OCI-LY7 (cell line): ENCODE measurements around the gene PDS5A. TPM values are rescaled to one million over a fixed set of nuclear protein-coding genes. Genes with fewer than 3 reads are reported as not detected.

Source experiments
- BruUV-seq: library from RNA; stranded (reverse); fragments of 400-500 nt; replicated peaks from 2 replicates; lab custom pipeline; 2021; lab: Mats Ljungman, UMichigan
- CTCF ChIA-PET: fragments of 300-600 bp; sonication (Branson Sonifier 250); formaldehyde crosslinking; loops from one replicate; lab custom pipeline; 2022; ENCODE audit warnings: antibody characterized with exemption; ENCODE audit not compliant: unreplicated experiment; lab: Charles Lee
- POLR2A ChIA-PET: fragments of 300-600 bp; sonication (Branson Sonifier 250); formaldehyde crosslinking; loops from one replicate; lab custom pipeline; 2022; ENCODE audit warnings: antibody characterized with exemption; lab: Charles Lee
- DNase-seq: peaks from one replicate; pipeline ENCODE4 v3.0.0-alpha.2; 2015; ENCODE audit warnings: low spot score
- H2AFZ ChIP-seq: fragments of 200-600 bp; sonication (generic), shearing (Covaris generic); 2 replicates; pipeline ENCODE4 v1.6.1; 2014; ENCODE audit warnings: mild to moderate bottlenecking, antibody characterized with exemption, low read length, moderate library complexity
- H3K27ac ChIP-seq: fragments of 200-600 bp; sonication (generic); 2 replicates; pipeline ENCODE4 v1.5.1; 2014; ENCODE audit warnings: mixed run types, low read depth, mild to moderate bottlenecking, moderate library complexity, low read length, inconsistent platforms; ENCODE audit not compliant: poor library complexity, severe bottlenecking
- H3K36me3 ChIP-seq: fragments of 200-600 bp; sonication (generic); 2 replicates; pipeline ENCODE4 v1.6.1; 2014; ENCODE audit warnings: mild to moderate bottlenecking, antibody characterized with exemption, low read length, moderate library complexity, mixed read lengths; ENCODE audit not compliant: insufficient read depth
- H3K4me1 ChIP-seq: fragments of 200-600 bp; sonication (generic); 2 replicates; pipeline ENCODE4 v1.5.1; 2014; ENCODE audit warnings: mild to moderate bottlenecking, low read length; ENCODE audit not compliant: insufficient read depth, poor library complexity, severe bottlenecking
- H3K4me2 ChIP-seq: fragments of 200-600 bp; sonication (generic); 2 replicates; pipeline ENCODE4 v1.6.1; 2014; ENCODE audit warnings: mild to moderate bottlenecking, low read length
- H3K4me3 ChIP-seq: fragments of 200-600 bp; sonication (generic); 2 replicates; pipeline ENCODE4 v1.5.1; 2014; ENCODE audit warnings: mild to moderate bottlenecking, low read depth, low read length; ENCODE audit not compliant: poor library complexity, severe bottlenecking
- H3K79me2 ChIP-seq: fragments of 200-600 bp; sonication (generic); 2 replicates; pipeline ENCODE4 v1.6.1; 2016; ENCODE audit warnings: low read depth, mild to moderate bottlenecking, low read length, moderate library complexity, mixed read lengths; ENCODE audit not compliant: insufficient read depth
- H3K9me2 ChIP-seq: fragments of 200-600 bp; sonication (generic); 2 replicates; pipeline ENCODE4 v1.6.1; 2016; ENCODE audit warnings: mild to moderate bottlenecking, low read length, mixed read lengths; ENCODE audit not compliant: insufficient read depth
- H3K9me3 ChIP-seq: fragments of 200-600 bp; sonication (generic); 2 replicates; pipeline ENCODE4 v1.6.1; 2014; ENCODE audit warnings: mild to moderate bottlenecking, mixed run types, low read length, mixed read lengths
- H4K20me1 ChIP-seq: fragments of 200-600 bp; sonication (generic); 2 replicates; pipeline ENCODE4 v1.6.1; 2014; ENCODE audit warnings: mild to moderate bottlenecking, antibody characterized with exemption, low read length, moderate library complexity, mixed read lengths; ENCODE audit not compliant: insufficient read depth
- CTCF ChIP-seq: fragments of 200-600 bp; sonication (generic); conservative IDR thresholded peaks from 2 replicates; pipeline ENCODE4 v1.5.1; 2014; ENCODE audit warnings: mild to moderate bottlenecking, antibody characterized with exemption, low read length, moderate library complexity, mixed read lengths
- EZH2phosphoT487 ChIP-seq: fragments of 200-600 bp; sonication (generic); IDR thresholded peaks from 2 replicates; pipeline ENCODE4 v1.6.1; 2018; ENCODE audit warnings: low read depth, borderline replicate concordance, mild to moderate bottlenecking, mixed run types, antibody characterized with exemption, low read length, moderate library complexity, mixed read lengths
- intact Hi-C: fragments of 100-400 bp; cut with micrococcal nuclease; formaldehyde crosslinking; loops from one replicate; pipeline ENCODE4 v1.10.0; 2022; ENCODE audit not compliant: unreplicated experiment
- total RNA-seq, 2 experiments: library from RNA; depleted of rRNA in 1 of 2; stranded (reverse); fragments of >200 nt in 1 of 2; shearing (Covaris generic) in 1 of 2; gene quantifications; 2 replicates each; pipeline ENCODE4 v1.2.3, GENCODE V29; 2014 to 2022

Gene PDS5A
- total RNA-seq, 2 experiments from 2014 or later, result 69.5 to 114 TPM

DNA sequence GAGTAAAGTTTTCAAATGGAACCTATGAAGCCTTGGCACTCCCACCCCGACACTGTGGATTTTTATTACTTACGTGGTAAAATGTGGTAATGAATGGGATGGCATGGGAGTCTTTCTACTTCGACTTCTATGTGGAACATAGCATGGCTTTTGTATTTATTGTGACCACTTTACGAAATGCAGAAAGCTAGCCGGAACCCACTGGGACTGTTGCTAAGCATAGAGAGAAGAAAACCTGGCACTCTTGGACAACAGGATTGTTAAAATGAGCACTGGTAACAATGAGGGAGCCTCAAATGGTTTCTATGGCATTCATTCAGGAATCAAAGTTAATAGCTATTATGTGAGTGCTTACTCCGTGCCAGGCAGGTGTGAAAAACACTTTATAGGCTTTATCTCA, 113.3 kb downstream of the PDS5A start:
- BruUV-seq, result no TSS peak
- no peak for DNase-seq
- no peak overlapping the region for H3K27ac ChIP-seq
- no peaks in the 10 kb centered on the region for H3K9me2 ChIP-seq
- no peak overlapping the region for H3K4me3 ChIP-seq
- no peak overlapping the region for H3K4me2 ChIP-seq
- H3K4me1 ChIP-seq, result no peaks in the 10 kb centered on the region
- no peaks in the 10 kb centered on the region for H4K20me1 ChIP-seq
- H3K9me3 ChIP-seq, result no peaks in the 10 kb centered on the region
- CTCF ChIA-PET, result no interaction called here
- intact Hi-C loops, result no loop called here
- peaks cover 90% of the 10 kb centered on the region for H3K36me3 ChIP-seq
- H2AFZ ChIP-seq, result no peak overlapping the region
- no peaks in the 10 kb centered on the region for H3K79me2 ChIP-seq
- TF ChIP-seq CTCF (no peak), EZH2phosphoT487 (no peak)
- POLR2A ChIA-PET, result interaction anchor here (0.5 to 1.6 kb wide), 3 partner anchors 13 to 1159 kb away, joined by 3 to 4 read pairs (median 3); no protein-coding TSS in a partner anchor

- TF ChIP-seq CTCF (no peak), EZH2phosphoT487 (no peak)
- no peaks in the 10 kb centered on the region for H3K4me1 ChIP-seq
- POLR2A ChIA-PET, result no interaction called here
- intact Hi-C loops, result no loop called here
- no TSS peak for BruUV-seq
- no peak overlapping the region for H2AFZ ChIP-seq
- no peaks in the 10 kb centered on the region for H4K20me1 ChIP-seq
- H3K9me3 ChIP-seq, result peaks cover 5% of the 10 kb centered on the region; the same call in 1 of the 2 replicates
- H3K4me2 ChIP-seq, result no peak overlapping the region
- no peak overlapping the region for H3K4me3 ChIP-seq
- H3K79me2 ChIP-seq, result no peaks in the 10 kb centered on the region
- H3K27ac ChIP-seq, result no peak overlapping the region
- CTCF ChIA-PET, result no interaction called here
- no peak for DNase-seq
- H3K36me3 ChIP-seq, result peaks cover 95% of the 10 kb centered on the region
- H3K9me2 ChIP-seq, result no peaks in the 10 kb centered on the region
These were observed 116.9 kb downstream of the PDS5A start for GRCh38 chr4:39860804-39861203.

DNA sequence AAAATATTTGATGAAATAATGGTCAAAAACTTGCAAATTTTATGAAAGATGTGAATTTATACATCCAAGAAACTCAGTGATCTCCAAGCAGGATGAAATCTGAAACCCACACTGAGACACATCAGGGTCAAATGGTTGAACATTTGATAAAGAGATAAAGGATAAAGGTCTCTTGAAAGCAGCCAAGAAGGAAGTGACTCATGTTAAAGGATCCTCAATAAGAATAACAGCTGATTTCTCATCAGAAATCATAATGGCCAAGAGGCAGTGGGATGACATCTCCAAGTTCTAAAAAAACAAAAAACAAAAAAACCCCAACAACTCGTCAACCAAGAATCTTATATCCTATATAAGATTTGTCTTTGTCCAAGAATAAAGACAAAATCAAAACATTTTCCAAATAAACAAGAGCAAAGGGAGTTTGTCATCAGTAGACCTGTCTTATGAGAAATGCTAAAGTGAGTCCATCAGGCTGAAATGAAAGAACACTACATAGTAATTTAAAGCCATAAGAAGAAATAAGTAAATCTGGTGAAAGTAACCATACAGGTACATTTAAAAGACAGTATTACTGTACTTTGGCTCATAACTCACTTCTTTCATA, 121.7 kb downstream of the PDS5A start:
- CTCF ChIA-PET, result no interaction called here
- DNase-seq, result no peak
- H3K4me2 ChIP-seq, result no peak overlapping the region
- H2AFZ ChIP-seq, result no peak overlapping the region
- H3K79me2 ChIP-seq, result no peaks in the 10 kb centered on the region
- peaks cover 12% of the 10 kb centered on the region; the same call in 1 of the 2 replicates for H3K9me3 ChIP-seq
- no peaks in the 10 kb centered on the region for H3K4me1 ChIP-seq
- H3K36me3 ChIP-seq, result peaks cover 88% of the 10 kb centered on the region
- TF ChIP-seq CTCF (no peak), EZH2phosphoT487 (no peak)
- no peaks in the 10 kb centered on the region for H3K9me2 ChIP-seq
- BruUV-seq, result no TSS peak
- POLR2A ChIA-PET, result interaction anchor here (0.6 kb wide), 1 partner anchor 68 kb away, joined by 4 read pairs; no protein-coding TSS in a partner anchor
- intact Hi-C loops, result no loop called here
- no peak overlapping the region for H3K4me3 ChIP-seq
- H4K20me1 ChIP-seq, result no peaks in the 10 kb centered on the region
- no peak overlapping the region for H3K27ac ChIP-seq
